Stimulated activated CD4-positive, alpha-beta T cell treated with anti-CD3 and anti-CD28 coated beads, Interleukin-12 subunit alpha, Interleukin-12 subunit beta, amount 100 ng/mL, for 4 hours (primary cell): ENCODE results near the gene SMAD3.

Experiments used
- DNase-seq: peaks from one replicate; pipeline ENCODE4 v3.0.0-alpha.2; 2020

Gene SMAD3

DNA sequence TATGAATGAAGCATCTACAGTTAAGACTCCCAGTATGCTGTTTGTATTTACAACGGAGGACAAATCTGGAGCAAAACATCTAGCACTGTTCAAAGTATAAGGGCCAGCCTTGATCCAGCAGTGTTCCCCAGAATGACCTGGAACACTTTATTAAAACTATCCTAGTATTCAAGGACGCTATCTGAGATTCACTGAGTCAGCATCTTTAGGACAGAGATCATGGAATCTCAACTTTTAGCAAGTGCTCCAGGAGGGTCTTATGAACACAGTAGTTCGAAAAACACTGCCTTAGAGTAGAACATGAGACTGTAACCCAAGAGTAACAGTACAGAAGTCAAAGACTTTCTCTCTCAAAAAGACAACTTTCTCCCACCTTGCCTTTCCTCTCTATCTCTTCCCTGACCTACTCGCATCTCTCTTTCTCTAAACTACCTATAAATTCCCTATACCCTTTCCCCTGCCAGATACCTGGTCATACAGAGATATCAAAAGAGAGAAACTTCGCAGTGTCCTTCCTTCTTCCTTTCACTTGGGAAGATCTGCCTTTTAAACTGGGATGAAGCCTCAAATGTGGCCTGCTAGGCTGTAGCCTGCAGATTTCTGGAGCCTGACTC is 145.3 kb downstream of the SMAD3 start:
- DNase-seq, result no peak

GRCh38 chr15:67212684-67213367 is 147.4 kb downstream of the SMAD3 start:
- DNase-seq, result no peak

GRCh38 chr15:67215102-67215501 is 149.7 kb downstream of the SMAD3 start:
- DNase-seq, result no peak

- DNase-seq, result no peak
Observed at GRCh38 chr15:67216859-67217258, 151.5 kb downstream of the SMAD3 start.

GRCh38 chr15:67218428-67218827 is 153.0 kb downstream of the SMAD3 start:
- no peak for DNase-seq

DNA sequence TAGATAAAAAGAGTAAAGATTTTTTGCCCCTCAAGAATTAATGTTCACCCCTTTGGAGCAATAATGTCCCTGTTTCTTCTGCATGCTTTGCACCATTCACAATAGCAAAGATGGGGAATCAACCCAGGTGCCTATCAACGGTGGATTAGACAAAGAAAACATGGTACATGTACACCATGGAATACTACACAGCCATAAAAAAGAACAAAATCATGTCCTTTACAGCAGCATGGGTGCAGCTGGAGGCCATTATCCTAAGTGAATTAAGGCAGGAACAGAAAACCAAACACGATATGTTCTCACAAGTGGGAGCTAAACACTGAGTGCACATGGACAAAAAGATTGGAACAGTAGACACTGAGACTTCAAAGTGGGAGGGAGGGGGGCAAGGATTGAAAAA is 153.9 kb downstream of the SMAD3 start:
- no peak for DNase-seq

DNA sequence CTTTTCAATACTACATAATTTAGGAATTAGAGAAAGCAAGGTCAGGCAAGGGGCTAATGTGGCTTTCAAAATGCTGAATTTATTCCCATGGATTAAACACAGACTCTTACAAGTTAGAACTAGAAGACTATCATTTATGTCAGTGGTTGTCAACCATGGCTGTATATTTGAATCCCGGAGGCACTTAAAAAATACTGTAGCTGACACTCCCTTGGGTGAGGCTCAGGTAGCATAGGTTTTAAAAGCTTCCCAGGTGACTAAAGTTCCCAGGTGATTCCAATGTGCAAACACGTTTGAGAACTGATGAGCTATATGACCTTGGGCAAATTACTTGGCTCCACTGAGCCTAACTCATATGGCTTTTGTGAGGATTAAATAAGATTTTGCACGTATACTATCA is 159.5 kb downstream of the SMAD3 start:
- DNase-seq, result no peak

DNA sequence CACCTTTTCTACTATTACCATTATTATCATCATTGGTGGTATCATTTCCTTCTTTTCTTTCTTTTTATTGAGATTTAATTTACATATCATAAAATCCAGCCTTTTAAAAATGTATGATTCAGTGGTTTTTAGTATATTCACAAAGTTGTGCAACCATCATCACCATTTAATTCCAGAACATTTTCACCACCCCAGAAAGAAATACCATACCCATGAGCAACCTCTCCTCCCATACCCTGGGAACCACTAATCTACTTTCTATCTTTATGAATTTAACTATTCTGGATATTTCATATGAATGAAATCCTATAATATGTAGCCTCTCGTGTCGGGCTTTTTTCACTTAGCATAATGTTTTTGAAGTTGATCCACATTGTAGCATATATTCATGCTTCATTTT is 159.9 kb downstream of the SMAD3 start:
- DNase-seq, result no peak

DNA sequence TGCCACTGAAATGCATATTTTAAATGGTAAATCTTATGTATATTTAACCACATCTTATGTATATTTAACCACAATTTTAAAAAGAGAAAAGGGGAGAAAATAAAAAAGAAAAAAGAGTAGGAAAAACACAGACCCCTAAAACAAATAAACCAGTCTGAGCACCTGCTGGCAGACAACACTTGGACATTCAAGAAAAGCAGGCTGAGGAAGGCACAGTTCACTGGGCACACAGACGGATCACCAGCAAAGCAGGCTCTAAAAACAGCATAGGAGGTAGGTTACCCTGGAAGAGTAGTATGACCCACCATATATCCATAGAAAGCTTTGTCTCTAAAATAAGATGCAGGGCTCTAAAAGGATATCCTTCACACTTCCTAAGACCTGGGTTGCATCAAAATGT is 162.0 kb downstream of the SMAD3 start:
- no peak for DNase-seq

DNA sequence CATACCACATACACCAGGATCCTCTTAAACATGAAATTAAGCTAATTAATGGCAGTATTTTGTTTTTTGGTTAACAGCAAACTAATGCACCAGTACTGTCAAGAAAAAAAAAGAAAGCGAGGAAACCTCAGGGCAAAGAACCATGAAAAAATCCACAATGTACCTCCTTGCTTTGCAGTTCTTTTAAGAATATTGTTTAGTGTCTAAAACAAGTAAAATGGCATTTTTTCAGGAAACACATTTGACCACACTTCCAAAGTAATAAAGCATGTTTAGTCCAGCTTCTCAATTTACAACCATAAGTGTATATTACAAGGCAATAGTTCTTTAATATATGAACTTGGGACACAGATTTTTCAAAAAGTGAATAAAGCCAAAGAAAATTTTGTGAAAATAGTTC is 162.4 kb downstream of the SMAD3 start:
- DNase-seq, result no peak

GRCh38 chr15:67228286-67228685 is 162.9 kb downstream of the SMAD3 start:
- no peak for DNase-seq

DNA sequence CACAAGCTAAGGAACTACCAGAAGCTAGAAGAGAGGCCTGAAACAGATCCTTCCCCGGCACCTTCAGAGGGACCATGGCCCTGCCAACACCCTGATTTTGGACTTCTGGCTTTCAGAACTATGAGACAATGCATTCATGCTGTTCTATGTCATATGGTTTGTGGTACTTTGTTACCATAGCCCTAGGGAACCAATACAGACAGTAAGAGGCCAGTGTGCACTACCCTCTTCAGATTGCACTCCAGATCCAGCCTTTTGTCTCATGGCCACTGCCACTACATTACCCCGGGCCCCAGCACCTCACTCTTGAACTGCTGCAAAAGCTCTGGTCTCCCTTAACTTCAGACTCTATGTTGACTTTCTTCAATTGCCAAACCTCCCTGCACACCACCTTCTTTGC is 165.1 kb downstream of the SMAD3 start:
- DNase-seq, result no peak

- DNase-seq, result no peak
Observed at GRCh38 chr15:67232591-67232990, 167.2 kb downstream of the SMAD3 start.

DNA sequence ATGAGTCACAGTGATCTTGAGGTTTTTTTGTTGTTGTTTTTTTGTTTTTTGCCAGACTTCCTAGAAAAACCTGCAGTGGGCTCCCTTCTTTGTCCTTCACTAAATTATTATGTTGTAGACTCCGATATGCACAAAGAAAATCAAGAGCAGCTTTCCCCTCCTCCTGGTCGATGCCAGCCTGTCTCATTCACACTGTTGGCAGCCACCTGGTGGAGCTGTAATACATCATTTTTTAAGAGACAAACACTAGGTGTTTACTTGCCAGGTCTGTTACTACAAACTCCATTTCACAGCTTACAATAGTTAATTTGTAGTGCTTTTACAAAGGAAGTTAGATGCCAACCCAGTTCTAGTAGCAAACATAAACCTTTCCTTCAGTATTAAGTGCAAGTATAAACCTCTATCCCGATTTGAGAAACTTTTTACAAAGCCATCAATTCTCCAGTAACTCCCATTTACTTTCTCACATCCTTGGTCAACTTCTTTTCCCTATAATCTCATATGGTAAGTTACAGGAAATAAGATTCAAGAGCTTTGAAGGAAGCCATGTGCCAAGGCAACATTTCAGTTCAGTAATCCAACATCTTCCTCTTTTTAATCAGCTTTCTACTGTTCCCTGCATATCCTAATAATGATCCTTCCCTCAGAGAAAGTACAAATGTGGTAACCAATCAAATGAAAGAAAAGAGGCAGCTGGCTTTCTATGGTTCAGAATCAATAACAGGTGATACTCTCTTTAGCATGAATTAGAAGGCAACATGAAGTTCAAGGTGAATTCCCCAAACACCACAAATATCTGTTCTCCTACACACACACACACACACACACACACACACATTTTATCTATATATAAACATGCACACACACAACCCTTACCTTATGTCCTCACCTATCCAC is 175.1 kb downstream of the SMAD3 start:
- no peak for DNase-seq

- DNase-seq, result no peak
Observed at GRCh38 chr15:67241132-67241855, 175.9 kb downstream of the SMAD3 start.

DNA sequence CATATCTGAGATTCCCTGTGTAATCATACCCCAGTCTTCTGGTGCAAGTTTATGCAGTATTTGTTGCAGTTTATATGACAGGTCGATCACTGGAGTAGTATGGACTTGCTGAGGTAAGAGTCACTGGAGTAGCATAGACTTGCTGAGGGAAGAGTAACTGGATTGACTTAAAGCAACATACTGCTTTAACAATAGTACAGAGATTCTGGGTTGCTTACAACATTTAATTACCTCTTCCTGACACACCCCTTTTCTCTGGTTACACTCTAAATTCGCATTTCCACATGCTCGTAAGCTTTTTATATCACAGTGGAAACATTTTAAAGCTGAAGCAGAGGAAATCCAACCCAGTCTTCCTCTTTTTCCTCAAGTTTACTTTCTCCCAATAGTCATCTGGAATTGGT is 177.3 kb downstream of the SMAD3 start:
- no peak for DNase-seq
